Posterior cingulate gyrus (tissue), 11 donors: ENCODE data around the gene RIMBP3C.
"Not testable (repeated sequence)": the region's sequence is repeated elsewhere in the genome, so short reads cannot be mapped to it uniquely, and the experiment has no call there.

ENCODE experiments used
- DNase-seq, 10 donors: peaks; one replicate each; pipeline versions ENCODE4 v3.0.0 to v3.0.0-alpha.2; 2020 to 2021; ENCODE audit warnings: mixed read lengths in 3 of 10
- intact Hi-C: fragments of 100-400 bp; cut with DNase I; formaldehyde crosslinking; loops from one replicate; pipeline ENCODE4 v1.15.1; 2023

The RIMBP3C gene

GRCh38 chr22:21532863-21533648 is 18.2 kb downstream of the RIMBP3C start:
- DNase-seq, intact Hi-C loops: not testable (repeated sequence)

- intact Hi-C loops, DNase-seq: not testable (repeated sequence)
Observed at GRCh38 chr22:21531525-21531924, 19.7 kb downstream of the RIMBP3C start.

- DNase-seq, intact Hi-C loops: not testable (repeated sequence)
Observed at GRCh38 chr22:21526705-21527500, 24.4 kb downstream of the RIMBP3C start.

- DNase-seq, intact Hi-C loops: not testable (repeated sequence)
Observed at GRCh38 chr22:21516970-21517764, 34.1 kb downstream of the RIMBP3C start.

- DNase-seq, intact Hi-C loops: not testable (repeated sequence)
Observed at GRCh38 chr22:21516522-21516921, 34.7 kb downstream of the RIMBP3C start.

- DNase-seq, intact Hi-C loops: not testable (repeated sequence)
Observed at GRCh38 chr22:21515234-21515633, 36.0 kb downstream of the RIMBP3C start.

- intact Hi-C loops, DNase-seq: not testable (repeated sequence)
Observed at GRCh38 chr22:21514117-21514516, 37.1 kb downstream of the RIMBP3C start.

GRCh38 chr22:21512022-21512421 is 39.2 kb downstream of the RIMBP3C start:
- peak in 2 of 10 donors; percentile 4 to 26 for DNase-seq
- intact Hi-C loops: not testable (repeated sequence)

- DNase-seq, intact Hi-C loops: not testable (repeated sequence)
Observed at GRCh38 chr22:21510397-21510796, 40.9 kb downstream of the RIMBP3C start.

GRCh38 chr22:21499623-21500506 is 51.4 kb downstream of the RIMBP3C start:
- DNase-seq, intact Hi-C loops: not testable (repeated sequence)

GRCh38 chr22:21498489-21498888 is 52.8 kb downstream of the RIMBP3C start:
- intact Hi-C loops, DNase-seq: not testable (repeated sequence)

GRCh38 chr22:21497984-21498383 is 53.3 kb downstream of the RIMBP3C start:
- DNase-seq, intact Hi-C loops: not testable (repeated sequence)
